H1 (cell line): ENCODE results near the gene CPM. TPM values are rescaled to one million over a fixed set of nuclear protein-coding genes. Genes with fewer than 3 reads are reported as not detected.
A peak's percentile ranks its signal among the peaks of the same experiment; 100 is the strongest.

Source experiments
- BRCA1 ChIP-seq: IDR thresholded peaks from 2 replicates; pipeline ENCODE4 v1.6.1; 2012; ENCODE audit warnings: low read depth, low read length, improper control_type of control experiment
- CHD1 ChIP-seq: IDR thresholded peaks from 2 replicates; pipeline ENCODE4 v1.6.1; 2012; ENCODE audit warnings: low read depth, low read length, improper control_type of control experiment
- CHD2 ChIP-seq: IDR thresholded peaks from 2 replicates; pipeline ENCODE4 v1.6.1; 2012; ENCODE audit warnings: low read length, improper control_type of control experiment
- CREB1 ChIP-seq: IDR thresholded peaks from 2 replicates; pipeline ENCODE4 v1.6.1; 2012; ENCODE audit warnings: inconsistent platforms
- CTBP2 ChIP-seq: IDR thresholded peaks from 2 replicates; pipeline ENCODE4 v1.7.0; 2011; ENCODE audit warnings: borderline replicate concordance, mild to moderate bottlenecking, moderate library complexity, mixed read lengths, low read length; ENCODE audit not compliant: insufficient read depth, insufficient read length
- EGR1 ChIP-seq: IDR thresholded peaks from 2 replicates; pipeline ENCODE4 v1.6.1; 2011; ENCODE audit warnings: low read depth, low read length, borderline replicate concordance
- KDM1A ChIP-seq: fragments of 200-600, 300-600 bp; sonication (generic); IDR thresholded peaks from 2 replicates; pipeline ENCODE4 v1.7.1; 2016; ENCODE audit warnings: mild to moderate bottlenecking, low read length, borderline replicate concordance
- KDM5A ChIP-seq: fragments of 200-600 bp; IDR thresholded peaks from 2 replicates; pipeline ENCODE4 v1.7.1; 2012; ENCODE audit warnings: mild to moderate bottlenecking, low read length, inconsistent platforms, mixed read lengths
- NANOG ChIP-seq: IDR thresholded peaks from 2 replicates; pipeline ENCODE4 v1.6.1; 2011; ENCODE audit warnings: low read length, low read depth, mild to moderate bottlenecking, inconsistent platforms; ENCODE audit not compliant: insufficient read depth, poor library complexity, severe bottlenecking
- POLR2A ChIP-seq, 2 experiments: IDR thresholded peaks; 1 replicate in 1 of 2; 2 replicates in 1 of 2; pipeline ENCODE4 v1.6.1; 2011; ENCODE audit warnings: low read depth in 2 of 2, low read length in 2 of 2, mild to moderate bottlenecking in 2 of 2; ENCODE audit errors: control extremely low read depth in 1 of 2
- RFX5 ChIP-seq: IDR thresholded peaks from 2 replicates; pipeline ENCODE4 v1.6.1; 2011; ENCODE audit warnings: low read depth, low read length, improper control_type of control experiment, borderline replicate concordance
- RNF2 ChIP-seq: fragments of 200-900, 300-1000 bp; sonication (generic); IDR thresholded peaks from 2 replicates; pipeline ENCODE4 v1.7.1; 2016; ENCODE audit warnings: borderline replicate concordance, low read depth, mild to moderate bottlenecking, antibody characterized with exemption, low read length; ENCODE audit not compliant: poor library complexity, severe bottlenecking; ENCODE audit errors: missing control alignments
- TAF1 ChIP-seq: IDR thresholded peaks from 2 replicates; pipeline ENCODE4 v1.6.1; 2011; ENCODE audit warnings: mild to moderate bottlenecking, low read depth, low read length
- TAF7 ChIP-seq: optimal IDR thresholded peaks from 2 replicates; pipeline ENCODE3; 2011; ENCODE audit warnings: low read depth, mild to moderate bottlenecking, inconsistent platforms, low read length, moderate library complexity, borderline replicate concordance
- TBP ChIP-seq: IDR thresholded peaks from 2 replicates; pipeline ENCODE4 v1.6.1; 2011; ENCODE audit warnings: low read depth, low read length, improper control_type of control experiment
- TCF12 ChIP-seq: IDR thresholded peaks from 2 replicates; pipeline ENCODE4 v1.6.1; 2011; ENCODE audit warnings: low read depth, mild to moderate bottlenecking, low read length
- YY1 ChIP-seq: IDR thresholded peaks from 2 replicates; pipeline ENCODE4 v1.6.1; 2011; ENCODE audit warnings: low read depth, mild to moderate bottlenecking, low read length
- polyA plus RNA-seq, 7 experiments: library from polyadenylated mRNA; depleted of rRNA in 3 of 7; stranded (reverse) in 5 of 7; unstranded in 2 of 7; fragments of >200 nt in 5 of 7; fragments of 200-250 nt in 2 of 7; gene quantifications; 1 replicate in 5 of 7; 2 replicates in 1 of 7; 4 replicates in 1 of 7; pipeline versions ENCODE4 v1.2.1 to v1.2.3, GENCODE V29; 2011 to 2013; ENCODE audit warnings: missing spikeins in 2 of 7, mixed read lengths in 2 of 7
- total RNA-seq: library from RNA; stranded (reverse); fragmentation: NEBNext Ultra II Directional; extraction: Animal tissue kit (Norgen Biotek cat#: 25700); gene quantifications from 2 replicates; pipeline ENCODE4 v1.2.1, GENCODE V29; 2021

CPM gene
- total and polyA plus RNA-seq, 2 of the 8 experiments (the other 6 are each of a cell fraction or from before 2014, with no cell fraction given) = 0.33 to 3.1 TPM

DNA sequence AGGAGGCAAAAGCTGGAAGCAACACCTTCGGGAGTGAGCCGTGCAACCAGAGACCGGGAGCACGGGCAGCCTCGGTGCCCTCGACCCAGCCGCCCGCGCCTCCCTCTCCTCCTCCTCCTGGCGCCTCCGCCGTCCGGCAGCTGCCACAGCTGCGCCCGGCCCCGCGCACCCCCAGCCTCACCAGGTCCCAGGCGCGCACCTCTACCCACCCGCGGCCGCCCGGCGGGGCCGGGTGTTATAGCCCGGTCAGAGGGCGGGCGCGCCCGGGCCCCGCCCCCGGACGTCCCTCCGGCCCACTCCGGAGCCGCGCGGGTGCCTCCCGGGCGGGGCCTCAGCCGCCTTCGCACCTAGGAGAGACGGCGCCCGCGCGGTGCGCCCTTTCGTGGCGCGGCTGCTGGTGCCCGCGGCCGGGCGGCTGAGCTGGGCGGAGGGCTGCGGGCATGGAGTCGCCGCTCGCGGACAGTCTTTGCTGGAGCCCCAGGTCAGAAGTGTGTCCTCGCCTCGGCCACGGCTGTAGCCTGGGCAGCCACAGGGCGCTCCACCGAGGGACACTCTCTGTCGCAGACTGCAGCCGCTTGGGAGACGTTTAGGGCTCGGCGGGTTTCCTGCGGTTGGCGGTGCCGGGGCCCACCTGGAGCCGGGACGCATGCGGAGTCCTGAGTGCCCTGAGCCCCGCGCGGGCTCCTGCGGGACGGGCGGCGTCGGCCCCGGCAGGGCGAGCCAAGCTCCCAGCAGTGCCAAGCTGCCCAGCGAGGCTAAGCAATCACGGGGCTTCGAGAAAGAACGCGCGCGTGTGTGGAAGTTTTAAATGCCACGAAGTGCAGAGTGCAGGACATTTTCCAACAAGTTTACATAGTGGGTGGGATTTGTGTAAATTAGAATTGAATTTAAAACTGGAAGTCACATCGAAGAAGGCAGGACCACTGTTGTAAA is at the start of gene CPM (continued):
- TF ChIP-seq EGR1 = 0 out of 2 replicates have a peak, but pooled peaks have one; percentile 2
- no peak for TF ChIP-seq TCF12
- TF ChIP-seq CHD1 = no peak
- TF ChIP-seq POLR2A (IDR thresholded peaks at IDR 0.05; ENCODE audit: control extremely low read depth in 1 of 2, low read depth in 2 of 2, low read length in 2 of 2) = no peak; a peak in 1 of 3 replicates
- TF ChIP-seq RFX5 = no peak
- no peak for TF ChIP-seq CTBP2
- TF ChIP-seq TBP = peak; percentile 34; the same call in 1 of the 2 replicates
- no peak for TF ChIP-seq CREB1
- 0 out of 2 replicates have a peak, but pooled peaks have one; percentile 34 for TF ChIP-seq TAF1
- no peak for TF ChIP-seq KDM1A
- TF ChIP-seq TAF7 = no peak
- no peak for TF ChIP-seq KDM5A
- TF ChIP-seq CHD2 = no peak
- no peak for TF ChIP-seq YY1
- TF ChIP-seq BRCA1 = no peak
- TF ChIP-seq RNF2 = no peak
- no peak for TF ChIP-seq NANOG
